ENCODE data around the gene KXD1. TPM values are rescaled to one million over a fixed set of nuclear protein-coding genes. Genes with fewer than 3 reads are reported as not detected.
A peak's percentile ranks its signal among the peaks of the same experiment; 100 is the strongest.

Gene KXD1
- total and polyA plus RNA-seq, 4 donors = 51.3 to 117 (median 74.8) TPM

GRCh38 chr19:18513868-18514267, 43.8 kb upstream of the KXD1 start:
- no peak overlapping the region for H3K4me3 ChIP-seq

GRCh38 chr19:18514800-18515682, 42.6 kb upstream of the KXD1 start:
- no peaks in the 10 kb centered on the region for H3K36me3 ChIP-seq (ENCODE audit: control insufficient read depth in 4 of 4, insufficient read depth in 4 of 4, low read length in 4 of 4)
- H3K4me3 ChIP-seq = no peak overlapping the region
- H3K4me1 ChIP-seq (ENCODE audit: control insufficient read depth in 5 of 5, insufficient read depth in 5 of 5, low read length in 5 of 5) = peaks cover 10 to 27% (median 15%) of the 10 kb centered on the region in 5 donors
- H3K9me3 ChIP-seq (ENCODE audit: control insufficient read depth in 4 of 4, insufficient read depth in 3 of 4, low read length in 3 of 4) = no peaks in the 10 kb centered on the region
- H3K9ac ChIP-seq (ENCODE audit: insufficient read depth in 1 of 2, low read length in 2 of 2) = peak overlapping the region in 1 of 2 donors; percentile 17
- no peak for ATAC-seq (ENCODE audit: insufficient read depth, low FRiP score)
- DNase-seq = peak; percentile 80 to 82 (median 82)
- TF ChIP-seq, protein P1, sequence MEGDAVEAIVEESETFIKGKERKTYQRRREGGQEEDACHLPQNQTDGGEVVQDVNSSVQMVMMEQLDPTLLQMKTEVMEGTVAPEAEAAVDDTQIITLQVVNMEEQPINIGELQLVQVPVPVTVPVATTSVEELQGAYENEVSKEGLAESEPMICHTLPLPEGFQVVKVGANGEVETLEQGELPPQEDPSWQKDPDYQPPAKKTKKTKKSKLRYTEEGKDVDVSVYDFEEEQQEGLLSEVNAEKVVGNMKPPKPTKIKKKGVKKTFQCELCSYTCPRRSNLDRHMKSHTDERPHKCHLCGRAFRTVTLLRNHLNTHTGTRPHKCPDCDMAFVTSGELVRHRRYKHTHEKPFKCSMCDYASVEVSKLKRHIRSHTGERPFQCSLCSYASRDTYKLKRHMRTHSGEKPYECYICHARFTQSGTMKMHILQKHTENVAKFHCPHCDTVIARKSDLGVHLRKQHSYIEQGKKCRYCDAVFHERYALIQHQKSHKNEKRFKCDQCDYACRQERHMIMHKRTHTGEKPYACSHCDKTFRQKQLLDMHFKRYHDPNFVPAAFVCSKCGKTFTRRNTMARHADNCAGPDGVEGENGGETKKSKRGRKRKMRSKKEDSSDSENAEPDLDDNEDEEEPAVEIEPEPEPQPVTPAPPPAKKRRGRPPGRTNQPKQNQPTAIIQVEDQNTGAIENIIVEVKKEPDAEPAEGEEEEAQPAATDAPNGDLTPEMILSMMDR (IDR thresholded peaks at IDR 0.05; ENCODE audit: control extremely low read depth, extremely low read depth) = no peak
- H3K27me3 ChIP-seq (ENCODE audit: control insufficient read depth in 3 of 3, insufficient read depth in 3 of 3, low read length in 2 of 3) = no peaks in the 10 kb centered on the region
- peak overlapping the region; percentile 42 to 78 for H3K27ac ChIP-seq (ENCODE audit: low read depth in 1 of 2, low read length in 1 of 2)
- WGBS, 2 donors = 25 to 29% methylated on average over 17 of the region's 17 CpGs

More at GRCh38 chr19:18513868-18514267, 43.8 kb upstream of the KXD1 start:
- Histone ChIP-seq H3K4me1 (ENCODE audit: control insufficient read depth in 5 of 5, insufficient read depth in 5 of 5, low read length in 5 of 5) (peaks cover 3 to 30% (median 15%) of the 10 kb centered on the region in 5 donors), H3K9me3 (ENCODE audit: control insufficient read depth in 4 of 4, insufficient read depth in 3 of 4, low read length in 3 of 4) (no peaks in the 10 kb centered on the region), H3K27ac (ENCODE audit: low read depth in 1 of 2, low read length in 1 of 2) (no peak overlapping the region), H3K36me3 (ENCODE audit: control insufficient read depth in 4 of 4, insufficient read depth in 4 of 4, low read length in 4 of 4) (no peaks in the 10 kb centered on the region), H3K27me3 (ENCODE audit: control insufficient read depth in 3 of 3, insufficient read depth in 3 of 3, low read length in 2 of 3) (no peaks in the 10 kb centered on the region), H3K9ac (ENCODE audit: insufficient read depth in 1 of 2, low read length in 2 of 2) (no peak overlapping the region)
- ATAC-seq (ENCODE audit: insufficient read depth, low FRiP score) (no peak), DNase-seq (no peak)
- WGBS, 2 donors = 79 to 82% methylated on average over 11 of the region's 11 CpGs
- TF ChIP-seq, protein P1 (IDR thresholded peaks at IDR 0.05; ENCODE audit: control extremely low read depth, extremely low read depth) = no peak

GRCh38 chr19:18515959-18516358, 41.7 kb upstream of the KXD1 start:
- TF ChIP-seq, protein P1 (IDR thresholded peaks at IDR 0.05; ENCODE audit: control extremely low read depth, extremely low read depth) = no peak
- Histone ChIP-seq H3K9me3 (ENCODE audit: control insufficient read depth in 4 of 4, insufficient read depth in 3 of 4, low read length in 3 of 4) (no peaks in the 10 kb centered on the region), H3K4me1 (ENCODE audit: control insufficient read depth in 5 of 5, insufficient read depth in 5 of 5, low read length in 5 of 5) (peaks cover 11 to 28% (median 15%) of the 10 kb centered on the region in 5 donors), H3K27me3 (ENCODE audit: control insufficient read depth in 3 of 3, insufficient read depth in 3 of 3, low read length in 2 of 3) (no peaks in the 10 kb centered on the region), H3K36me3 (ENCODE audit: control insufficient read depth in 4 of 4, insufficient read depth in 4 of 4, low read length in 4 of 4) (no peaks in the 10 kb centered on the region), H3K9ac (ENCODE audit: insufficient read depth in 1 of 2, low read length in 2 of 2) (no peak overlapping the region), H3K27ac (ENCODE audit: low read depth in 1 of 2, low read length in 1 of 2) (peak overlapping the region in 1 of 2 donors; percentile 78), H3K4me3 (no peak overlapping the region)
- 76 to 90% methylated on average over 5 of the region's 5 CpGs for WGBS, 2 donors
- DNase-seq (no peak), ATAC-seq (ENCODE audit: insufficient read depth, low FRiP score) (no peak)
